Measurements from ENCODE around the gene PDLIM7.
"Not testable (repeated sequence)": the region's sequence is repeated elsewhere in the genome, so short reads cannot be mapped to it uniquely, and the experiment has no call there.

The PDLIM7 gene

GRCh38 chr5:177491429-177491945 is 5.9 kb downstream of the PDLIM7 start:
- no peak for DNase-seq (ENCODE audit: low read depth in 3 of 3)

GRCh38 chr5:177490992-177491391 is 6.4 kb downstream of the PDLIM7 start:
- no peak for DNase-seq (ENCODE audit: low read depth in 3 of 3)

- DNase-seq (ENCODE audit: low read depth in 3 of 3): no peak
These were observed 7.0 kb downstream of the PDLIM7 start for GRCh38 chr5:177490311-177490991.

GRCh38 chr5:177489119-177489716 is 8.2 kb downstream of the PDLIM7 start:
- DNase-seq (ENCODE audit: low read depth in 3 of 3): no peak

- DNase-seq (ENCODE audit: low read depth in 3 of 3): no peak
These were observed 9.4 kb downstream of the PDLIM7 start for GRCh38 chr5:177487975-177488374.

- no peak for DNase-seq (ENCODE audit: low read depth in 3 of 3)
These were observed 10.3 kb downstream of the PDLIM7 start for GRCh38 chr5:177487144-177487543.

GRCh38 chr5:177486256-177486655 is 11.1 kb downstream of the PDLIM7 start:
- no peak for DNase-seq (ENCODE audit: low read depth in 3 of 3)

- DNase-seq (ENCODE audit: low read depth in 3 of 3): not testable (repeated sequence)
These were observed 11.7 kb downstream of the PDLIM7 start for GRCh38 chr5:177485753-177486152.

- no peak for DNase-seq (ENCODE audit: low read depth in 3 of 3)
These were observed 12.4 kb downstream of the PDLIM7 start for GRCh38 chr5:177484902-177485549.

- DNase-seq (ENCODE audit: low read depth in 3 of 3): no peak
These were observed 13.2 kb downstream of the PDLIM7 start for GRCh38 chr5:177483994-177484901.

GRCh38 chr5:177483042-177483441 is 14.4 kb downstream of the PDLIM7 start:
- no peak for DNase-seq (ENCODE audit: low read depth in 3 of 3)

- no peak for DNase-seq (ENCODE audit: low read depth in 3 of 3)
These were observed 15.0 kb downstream of the PDLIM7 start for GRCh38 chr5:177482359-177482795.

GRCh38 chr5:177479774-177480173 is 17.6 kb downstream of the PDLIM7 start:
- no peak for DNase-seq (ENCODE audit: low read depth in 3 of 3)

GRCh38 chr5:177478711-177479646 is 18.4 kb downstream of the PDLIM7 start:
- DNase-seq (ENCODE audit: low read depth in 3 of 3): no peak

GRCh38 chr5:177477701-177478477 is 19.5 kb downstream of the PDLIM7 start:
- no peak for DNase-seq (ENCODE audit: low read depth in 3 of 3)

- no peak for DNase-seq (ENCODE audit: low read depth in 3 of 3)
These were observed 20.7 kb downstream of the PDLIM7 start for GRCh38 chr5:177476531-177477233.

GRCh38 chr5:177475563-177476427 is 21.6 kb downstream of the PDLIM7 start:
- no peak for DNase-seq (ENCODE audit: low read depth in 3 of 3)

- DNase-seq (ENCODE audit: low read depth in 3 of 3): no peak
These were observed 22.4 kb downstream of the PDLIM7 start for GRCh38 chr5:177474846-177475562.
